ENCODE measurements around the gene TSPAN18.
"Not testable (repeated sequence)": the region's sequence is repeated elsewhere in the genome, so short reads cannot be mapped to it uniquely, and the experiment has no call there.

The TSPAN18 gene

GRCh38 chr11:44868021-44868420, 141.3 kb downstream of the TSPAN18 start:
- DNase-seq (ENCODE audit: low read depth in 2 of 2), result no peak

GRCh38 chr11:44868455-44869421, 142.0 kb downstream of the TSPAN18 start:
- no peak for DNase-seq (ENCODE audit: low read depth in 2 of 2)

- DNase-seq (ENCODE audit: low read depth in 2 of 2), result no peak
Measured at GRCh38 chr11:44870181-44870580, 143.4 kb downstream of the TSPAN18 start.

- no peak for DNase-seq (ENCODE audit: low read depth in 2 of 2)
Measured at GRCh38 chr11:44870615-44871176, 143.9 kb downstream of the TSPAN18 start.

GRCh38 chr11:44871682-44872081, 144.9 kb downstream of the TSPAN18 start:
- not testable (repeated sequence) for DNase-seq (ENCODE audit: low read depth in 2 of 2)

GRCh38 chr11:44872556-44872955, 145.8 kb downstream of the TSPAN18 start:
- DNase-seq (ENCODE audit: low read depth in 2 of 2), result no peak

GRCh38 chr11:44873537-44873936, 146.8 kb downstream of the TSPAN18 start:
- no peak for DNase-seq (ENCODE audit: low read depth in 2 of 2)

- DNase-seq (ENCODE audit: low read depth in 2 of 2), result no peak
Measured at GRCh38 chr11:44874284-44874683, 147.5 kb downstream of the TSPAN18 start.

- DNase-seq (ENCODE audit: low read depth in 2 of 2), result no peak
Measured at GRCh38 chr11:44875037-44875436, 148.3 kb downstream of the TSPAN18 start.

- DNase-seq (ENCODE audit: low read depth in 2 of 2), result no peak
Measured at GRCh38 chr11:44876194-44876723, 149.5 kb downstream of the TSPAN18 start.

- no peak for DNase-seq (ENCODE audit: low read depth in 2 of 2)
Measured at GRCh38 chr11:44876906-44877305, 150.1 kb downstream of the TSPAN18 start.

GRCh38 chr11:44877571-44878497, 151.1 kb downstream of the TSPAN18 start:
- DNase-seq (ENCODE audit: low read depth in 2 of 2), result no peak

GRCh38 chr11:44878711-44879110, 151.9 kb downstream of the TSPAN18 start:
- DNase-seq (ENCODE audit: low read depth in 2 of 2), result no peak

GRCh38 chr11:44879432-44879831, 152.7 kb downstream of the TSPAN18 start:
- no peak for DNase-seq (ENCODE audit: low read depth in 2 of 2)

- DNase-seq (ENCODE audit: low read depth in 2 of 2), result no peak
Measured at GRCh38 chr11:44880511-44880910, 153.7 kb downstream of the TSPAN18 start.

GRCh38 chr11:44880953-44881352, 154.2 kb downstream of the TSPAN18 start:
- no peak for DNase-seq (ENCODE audit: low read depth in 2 of 2)

GRCh38 chr11:44883277-44883676, 156.5 kb downstream of the TSPAN18 start:
- DNase-seq (ENCODE audit: low read depth in 2 of 2), result no peak

GRCh38 chr11:44884056-44884455, 157.3 kb downstream of the TSPAN18 start:
- DNase-seq (ENCODE audit: low read depth in 2 of 2), result no peak

- no peak for DNase-seq (ENCODE audit: low read depth in 2 of 2)
Measured at GRCh38 chr11:44885065-44885810, 158.5 kb downstream of the TSPAN18 start.

- DNase-seq (ENCODE audit: low read depth in 2 of 2), result no peak
Measured at GRCh38 chr11:44885919-44886789, 159.4 kb downstream of the TSPAN18 start.

All from stimulated activated CD4-positive, alpha-beta T cell treated with anti-CD3 and anti-CD28 coated beads, Interleukin-15, amount 100 ng/mL, for 48 hours (primary cell).